ENCODE measurements around the gene SSX2IP.
"Not testable (repeated sequence)": the region's sequence is repeated elsewhere in the genome, so short reads cannot be mapped to it uniquely, and the experiment has no call there.

SSX2IP gene

GRCh38 chr1:84724128-84724860, 34.0 kb upstream of the SSX2IP start:
- no CpG with 5 or more reads among the region's 17 CpGs for WGBS (ENCODE audit: insufficient coverage, insufficient read length)
- Histone ChIP-seq H3K36me3 (ENCODE audit: control insufficient read depth, insufficient read depth, low read length) (no peaks in the 10 kb centered on the region), H3K27me3 (ENCODE audit: control insufficient read depth, insufficient read depth, low read length) (no peaks in the 10 kb centered on the region), H3K4me3 (ENCODE audit: low read length) (no peak overlapping the region), H3K4me1 (ENCODE audit: control insufficient read depth, insufficient read depth, low read length) (peaks cover 1% of the 10 kb centered on the region; the same call in 1 of the 2 replicates), H3K27ac (ENCODE audit: low read length) (no peak overlapping the region), H3K9me3 (ENCODE audit: control insufficient read depth, insufficient read depth, low read length) (no peaks in the 10 kb centered on the region)
- peak; percentile 64 for DNase-seq (ENCODE audit: low read depth, low spot score)

GRCh38 chr1:84722794-84723193, 32.5 kb upstream of the SSX2IP start:
- Histone ChIP-seq H3K27ac (ENCODE audit: low read length) (no peak overlapping the region), H3K4me1 (ENCODE audit: control insufficient read depth, insufficient read depth, low read length) (peaks cover 1% of the 10 kb centered on the region; the same call in 1 of the 2 replicates), H3K27me3 (ENCODE audit: control insufficient read depth, insufficient read depth, low read length) (no peaks in the 10 kb centered on the region), H3K4me3 (ENCODE audit: low read length) (no peak overlapping the region), H3K36me3 (ENCODE audit: control insufficient read depth, insufficient read depth, low read length) (no peaks in the 10 kb centered on the region), H3K9me3 (ENCODE audit: control insufficient read depth, insufficient read depth, low read length) (no peaks in the 10 kb centered on the region)
- no CpG with 5 or more reads among the region's 3 CpGs for WGBS (ENCODE audit: insufficient coverage, insufficient read length)
- no peak for DNase-seq (ENCODE audit: low read depth, low spot score)

DNA sequence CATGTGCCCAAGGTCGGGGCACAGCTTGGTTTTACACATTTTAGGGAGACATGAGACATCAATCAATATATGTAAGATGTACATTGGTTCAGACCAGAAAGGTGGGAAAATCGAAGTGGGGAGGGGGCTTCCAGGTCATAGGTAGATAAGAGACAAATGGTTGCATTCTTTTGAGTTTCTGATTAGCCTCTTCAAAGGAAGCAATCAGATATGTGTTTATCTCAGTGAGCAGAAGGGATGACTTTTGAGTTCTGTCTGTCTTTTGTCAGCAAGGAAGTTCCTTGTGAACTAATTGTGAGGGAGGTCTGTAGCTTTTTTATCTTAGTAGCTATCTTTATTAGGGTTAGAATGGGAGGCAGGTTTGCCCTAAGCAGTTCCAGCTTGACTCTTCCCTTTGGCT, 31.6 kb upstream of the SSX2IP start:
- not testable (repeated sequence) for H3K9me3 ChIP-seq (ENCODE audit: control insufficient read depth, insufficient read depth, low read length); H3K27me3 ChIP-seq (ENCODE audit: control insufficient read depth, insufficient read depth, low read length); H3K36me3 ChIP-seq (ENCODE audit: control insufficient read depth, insufficient read depth, low read length); DNase-seq (ENCODE audit: low read depth, low spot score); H3K27ac ChIP-seq (ENCODE audit: low read length); H3K4me3 ChIP-seq (ENCODE audit: low read length); H3K4me1 ChIP-seq (ENCODE audit: control insufficient read depth, insufficient read depth, low read length)
- no CpG with 5 or more reads among the region's 2 CpGs for WGBS (ENCODE audit: insufficient coverage, insufficient read length)

DNA sequence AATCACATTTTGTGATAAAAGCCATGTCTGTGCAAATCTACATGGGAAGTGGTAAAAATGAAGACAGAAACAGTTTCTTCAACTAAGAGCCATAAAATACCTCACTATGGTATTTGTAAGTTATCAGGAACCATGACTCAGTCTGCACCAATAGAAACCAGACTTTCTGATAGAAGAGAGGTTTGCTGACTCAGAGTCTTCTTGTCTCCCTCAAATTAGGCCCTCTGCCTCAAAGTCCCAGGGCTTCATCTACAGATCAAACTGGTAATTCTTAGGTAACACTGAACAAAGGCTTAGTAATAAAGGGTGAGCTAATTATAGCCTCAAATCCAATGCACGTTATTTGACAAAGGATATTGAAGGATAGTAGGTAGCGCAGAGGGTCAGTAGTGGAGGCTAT, 30.9 kb upstream of the SSX2IP start:
- DNase-seq (ENCODE audit: low read depth, low spot score), result no peak

GRCh38 chr1:84720221-84720780, 30.0 kb upstream of the SSX2IP start:
- Histone ChIP-seq H3K4me3 (ENCODE audit: low read length) (no peak overlapping the region), H3K27ac (ENCODE audit: low read length) (no peak overlapping the region), H3K36me3 (ENCODE audit: control insufficient read depth, insufficient read depth, low read length) (no peaks in the 10 kb centered on the region), H3K27me3 (ENCODE audit: control insufficient read depth, insufficient read depth, low read length) (no peaks in the 10 kb centered on the region), H3K9me3 (ENCODE audit: control insufficient read depth, insufficient read depth, low read length) (no peaks in the 10 kb centered on the region), H3K4me1 (ENCODE audit: control insufficient read depth, insufficient read depth, low read length) (no peaks in the 10 kb centered on the region)
- no CpG with 5 or more reads among the region's 5 CpGs for WGBS (ENCODE audit: insufficient coverage, insufficient read length)
- DNase-seq (ENCODE audit: low read depth, low spot score), result no peak

More for the DNA sequence above, 30.9 kb upstream of the SSX2IP start:
- no CpG with 5 or more reads among the region's 2 CpGs for WGBS (ENCODE audit: insufficient coverage, insufficient read length)
- Histone ChIP-seq H3K36me3 (ENCODE audit: control insufficient read depth, insufficient read depth, low read length) (no peaks in the 10 kb centered on the region), H3K9me3 (ENCODE audit: control insufficient read depth, insufficient read depth, low read length) (no peaks in the 10 kb centered on the region), H3K4me3 (ENCODE audit: low read length) (no peak overlapping the region), H3K27ac (ENCODE audit: low read length) (no peak overlapping the region), H3K27me3 (ENCODE audit: control insufficient read depth, insufficient read depth, low read length) (no peaks in the 10 kb centered on the region), H3K4me1 (ENCODE audit: control insufficient read depth, insufficient read depth, low read length) (peaks cover 1% of the 10 kb centered on the region; the same call in 1 of the 2 replicates)

GRCh38 chr1:84719543-84720217, 29.4 kb upstream of the SSX2IP start:
- Histone ChIP-seq H3K27me3 (ENCODE audit: control insufficient read depth, insufficient read depth, low read length) (no peaks in the 10 kb centered on the region), H3K9me3 (ENCODE audit: control insufficient read depth, insufficient read depth, low read length) (no peaks in the 10 kb centered on the region), H3K4me3 (ENCODE audit: low read length) (no peak overlapping the region), H3K4me1 (ENCODE audit: control insufficient read depth, insufficient read depth, low read length) (no peaks in the 10 kb centered on the region), H3K27ac (ENCODE audit: low read length) (no peak overlapping the region), H3K36me3 (ENCODE audit: control insufficient read depth, insufficient read depth, low read length) (no peaks in the 10 kb centered on the region)
- no peak for DNase-seq (ENCODE audit: low read depth, low spot score)
- WGBS (ENCODE audit: insufficient coverage, insufficient read length), result no CpG with 5 or more reads among the region's 8 CpGs

DNA sequence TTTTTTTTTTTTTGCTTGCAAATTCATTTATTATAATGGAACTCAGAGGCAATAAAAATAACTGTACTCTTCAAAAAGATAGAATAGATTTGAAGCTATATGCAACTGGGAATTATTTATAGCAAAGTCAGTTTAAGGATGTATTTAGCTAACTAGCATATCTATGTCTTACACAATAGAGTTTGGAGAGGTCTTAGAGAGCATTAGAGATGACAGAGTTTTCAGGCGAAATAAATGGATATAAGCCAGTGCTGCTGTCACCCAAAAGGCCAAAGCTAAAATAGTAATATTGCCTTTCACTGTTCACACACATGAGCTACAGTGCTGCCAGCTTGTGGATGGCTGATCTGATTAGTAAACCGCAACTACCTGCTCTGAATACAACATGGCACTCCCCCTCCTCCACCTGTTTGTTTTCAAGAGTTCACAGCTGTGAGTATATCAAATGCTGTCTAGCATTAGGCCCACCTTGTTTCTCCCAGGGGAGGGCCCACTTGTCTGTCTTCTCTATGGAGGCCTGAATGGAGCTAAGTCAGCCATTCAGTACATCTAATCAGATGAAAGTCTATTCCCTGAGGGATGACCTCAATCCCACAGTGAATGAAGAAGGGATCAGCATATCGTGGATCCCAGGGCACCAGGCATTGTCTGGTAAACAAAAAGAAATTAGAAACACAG, 25.2 kb upstream of the SSX2IP start:
- no peaks in the 10 kb centered on the region for H3K36me3 ChIP-seq (ENCODE audit: control insufficient read depth, insufficient read depth, low read length)
- H3K27ac ChIP-seq (ENCODE audit: low read length), result no peak overlapping the region
- H3K4me3 ChIP-seq (ENCODE audit: low read length), result no peak overlapping the region
- no peaks in the 10 kb centered on the region for H3K4me1 ChIP-seq (ENCODE audit: control insufficient read depth, insufficient read depth, low read length)
- WGBS (ENCODE audit: insufficient coverage, insufficient read length), result no CpG with 5 or more reads among the region's 3 CpGs
- no peaks in the 10 kb centered on the region for H3K9me3 ChIP-seq (ENCODE audit: control insufficient read depth, insufficient read depth, low read length)
- no peaks in the 10 kb centered on the region for H3K27me3 ChIP-seq (ENCODE audit: control insufficient read depth, insufficient read depth, low read length)
- no peak for DNase-seq (ENCODE audit: low read depth, low spot score)

- Histone ChIP-seq H3K27me3 (ENCODE audit: control insufficient read depth, insufficient read depth, low read length) (no peaks in the 10 kb centered on the region), H3K27ac (ENCODE audit: low read length) (no peak overlapping the region), H3K9me3 (ENCODE audit: control insufficient read depth, insufficient read depth, low read length) (no peaks in the 10 kb centered on the region), H3K4me3 (ENCODE audit: low read length) (no peak overlapping the region), H3K36me3 (ENCODE audit: control insufficient read depth, insufficient read depth, low read length) (no peaks in the 10 kb centered on the region), H3K4me1 (ENCODE audit: control insufficient read depth, insufficient read depth, low read length) (no peaks in the 10 kb centered on the region)
- no CpG with 5 or more reads among the region's 3 CpGs for WGBS (ENCODE audit: insufficient coverage, insufficient read length)
- no peak for DNase-seq (ENCODE audit: low read depth, low spot score)
Measured at GRCh38 chr1:84712276-84712874, 22.1 kb upstream of the SSX2IP start.

GRCh38 chr1:84711869-84712268, 21.6 kb upstream of the SSX2IP start:
- no peaks in the 10 kb centered on the region for H3K9me3 ChIP-seq (ENCODE audit: control insufficient read depth, insufficient read depth, low read length)
- no peak overlapping the region for H3K27ac ChIP-seq (ENCODE audit: low read length)
- H3K27me3 ChIP-seq (ENCODE audit: control insufficient read depth, insufficient read depth, low read length), result no peaks in the 10 kb centered on the region
- H3K4me1 ChIP-seq (ENCODE audit: control insufficient read depth, insufficient read depth, low read length), result no peaks in the 10 kb centered on the region
- no peaks in the 10 kb centered on the region for H3K36me3 ChIP-seq (ENCODE audit: control insufficient read depth, insufficient read depth, low read length)
- H3K4me3 ChIP-seq (ENCODE audit: low read length), result no peak overlapping the region
- DNase-seq (ENCODE audit: low read depth, low spot score), result no peak
- WGBS (ENCODE audit: insufficient coverage, insufficient read length), result no CpG with 5 or more reads among the region's 4 CpGs

GRCh38 chr1:84711121-84711520, 20.9 kb upstream of the SSX2IP start:
- Histone ChIP-seq H3K9me3 (ENCODE audit: control insufficient read depth, insufficient read depth, low read length) (no peaks in the 10 kb centered on the region), H3K4me1 (ENCODE audit: control insufficient read depth, insufficient read depth, low read length) (no peaks in the 10 kb centered on the region), H3K36me3 (ENCODE audit: control insufficient read depth, insufficient read depth, low read length) (no peaks in the 10 kb centered on the region), H3K27ac (ENCODE audit: low read length) (no peak overlapping the region), H3K4me3 (ENCODE audit: low read length) (no peak overlapping the region), H3K27me3 (ENCODE audit: control insufficient read depth, insufficient read depth, low read length) (no peaks in the 10 kb centered on the region)
- DNase-seq (ENCODE audit: low read depth, low spot score), result no peak
- no CpG with 5 or more reads among the region's 1 CpG for WGBS (ENCODE audit: insufficient coverage, insufficient read length)

All from iPS DF 6.9 (cell line).